IPS-NIHi7 (cell line): ENCODE results near the gene INO80E.
"Not testable (repeated sequence)": the region's sequence is repeated elsewhere in the genome, so short reads cannot be mapped to it uniquely, and the experiment has no call there.

Source experiments
- DNase-seq: peaks from one replicate; pipeline ENCODE4 v3.0.0; 2012; ENCODE audit warnings: mixed read lengths; ENCODE audit errors: extremely low spot score

Gene INO80E

GRCh38 chr16:30009990-30010843, 14.2 kb downstream of the INO80E start:
- no peak for DNase-seq

GRCh38 chr16:30010844-30011713, 15.0 kb downstream of the INO80E start, which contains the start of gene DOC2A:
TSS of gene DOC2A (minus strand) at chr16:30011027. CDS start at chr16:30010222, 805 bp downstream.
- peak; percentile 77 for DNase-seq

- no peak for DNase-seq
Measured at GRCh38 chr16:30011714-30012504, 15.9 kb downstream of the INO80E start.

- not testable (repeated sequence) for DNase-seq
Measured at GRCh38 chr16:30012598-30012997, 16.6 kb downstream of the INO80E start.

GRCh38 chr16:30015450-30015849, 19.4 kb downstream of the INO80E start:
- not testable (repeated sequence) for DNase-seq

- DNase-seq, result no peak
Measured at GRCh38 chr16:30016555-30017276, 20.7 kb downstream of the INO80E start.

- no peak for DNase-seq
Measured at GRCh38 chr16:30017277-30017656, 21.2 kb downstream of the INO80E start.

GRCh38 chr16:30017937-30018336, 21.9 kb downstream of the INO80E start:
- DNase-seq, result not testable (repeated sequence)

- no peak for DNase-seq
Measured at GRCh38 chr16:30018731-30019158, 22.7 kb downstream of the INO80E start.

- DNase-seq, result no peak
Measured at GRCh38 chr16:30022887-30023286, 26.8 kb downstream of the INO80E start, which contains the start of gene C16orf92. TSS of gene C16orf92 (plus strand) at chr16:30023198. CDS start at chr16:30023341, 143 bp downstream.

- DNase-seq, result no peak
Measured at GRCh38 chr16:30023586-30023985, 27.5 kb downstream of the INO80E start.

- no peak for DNase-seq
Measured at GRCh38 chr16:30024451-30024850, 28.4 kb downstream of the INO80E start.

GRCh38 chr16:30025156-30025555, 29.1 kb downstream of the INO80E start:
- no peak for DNase-seq

- DNase-seq, result no peak
Measured at GRCh38 chr16:30025574-30025973, 29.5 kb downstream of the INO80E start.

GRCh38 chr16:30026449-30026848, 30.4 kb downstream of the INO80E start:
- DNase-seq, result no peak

- no peak for DNase-seq
Measured at GRCh38 chr16:30027588-30028437, 31.8 kb downstream of the INO80E start.

- peak; percentile 61 for DNase-seq
Measured at GRCh38 chr16:30028438-30029076, 32.5 kb downstream of the INO80E start.

GRCh38 chr16:30030011-30030685, 34.1 kb downstream of the INO80E start:
- DNase-seq, result no peak
